ENCODE results near the gene E2F4.

E2F4 gene

GRCh38 chr16:67186550-67186950 is 5.4 kb upstream of the E2F4 start:
- DNase-seq (ENCODE audit: low read depth) = no peak
- TF ChIP-seq CTCF (IDR thresholded peaks at IDR 0.05; ENCODE audit: low read depth, low read length, missing control alignments) = no peak
- H3K4me3 ChIP-seq (ENCODE audit: low read depth, low read length) = no peak overlapping the region
- in situ Hi-C loops (cut with HindIII; ENCODE audit: low sequenced_read_pairs) = no loop called here

- no peak for TF ChIP-seq CTCF (IDR thresholded peaks at IDR 0.05; ENCODE audit: low read depth, low read length, missing control alignments)
- H3K4me3 ChIP-seq (ENCODE audit: low read depth, low read length) = no peak overlapping the region
- no peak for DNase-seq (ENCODE audit: low read depth)
- in situ Hi-C loops (cut with HindIII; ENCODE audit: low sequenced_read_pairs) = no loop called here
Observed at GRCh38 chr16:67187175-67187890, 4.6 kb upstream of the E2F4 start.

GRCh38 chr16:67188323-67188722 is 3.6 kb upstream of the E2F4 start:
- DNase-seq (ENCODE audit: low read depth) = no peak
- TF ChIP-seq CTCF (IDR thresholded peaks at IDR 0.05; ENCODE audit: low read depth, low read length, missing control alignments) = no peak

GRCh38 chr16:67188798-67189197 is 3.2 kb upstream of the E2F4 start:
- no peak for DNase-seq (ENCODE audit: low read depth)
- TF ChIP-seq CTCF (IDR thresholded peaks at IDR 0.05; ENCODE audit: low read depth, low read length, missing control alignments) = no peak
- H3K4me3 ChIP-seq (ENCODE audit: low read depth, low read length) = no peak overlapping the region
- in situ Hi-C loops (cut with HindIII; ENCODE audit: low sequenced_read_pairs) = no loop called here

More at GRCh38 chr16:67188323-67188722, 3.6 kb upstream of the E2F4 start:
- in situ Hi-C loops (cut with HindIII; ENCODE audit: low sequenced_read_pairs) = no loop called here
- H3K4me3 ChIP-seq (ENCODE audit: low read depth, low read length) = no peak overlapping the region

GRCh38 chr16:67190041-67190440 is 1.9 kb upstream of the E2F4 start, which contains the start of gene EXOC3L1:
EXOC3L1 (minus strand) TSS chr16:67190136; CDS start chr16:67189676, 460 bp downstream.
- H3K4me3 ChIP-seq (ENCODE audit: low read depth, low read length) = no peak within 1 kb of the TSS
- no peak for TF ChIP-seq CTCF (IDR thresholded peaks at IDR 0.05; ENCODE audit: low read depth, low read length, missing control alignments)
- DNase-seq (ENCODE audit: low read depth) = no peak
- in situ Hi-C loops (cut with HindIII; ENCODE audit: low sequenced_read_pairs) = no loop called here

GRCh38 chr16:67190448-67191399 is 1.2 kb upstream of the E2F4 start:
- no peak for DNase-seq (ENCODE audit: low read depth)
- in situ Hi-C loops (cut with HindIII; ENCODE audit: low sequenced_read_pairs) = no loop called here
- H3K4me3 ChIP-seq (ENCODE audit: low read depth, low read length) = no peak overlapping the region
- TF ChIP-seq CTCF (IDR thresholded peaks at IDR 0.05; ENCODE audit: low read depth, low read length, missing control alignments) = no peak

All from astrocyte of the cerebellum (primary cell).